CD1c-positive myeloid dendritic cell (primary cell): Measurements from ENCODE around the gene OR6S1.
A peak's percentile ranks its signal among the peaks of the same experiment; 100 is the strongest.
"Not testable (repeated sequence)": the region's sequence is repeated elsewhere in the genome, so short reads cannot be mapped to it uniquely, and the experiment has no call there.

ENCODE experiments used
- DNase-seq: peaks from one replicate; pipeline ENCODE4 v3.0.0-alpha.2; 2016; ENCODE audit errors: extremely low spot score

OR6S1 gene

GRCh38 chr14:20671597-20672283 lies 30.2 kb upstream of the OR6S1 start:
- no peak for DNase-seq

GRCh38 chr14:20668969-20669368 lies 27.5 kb upstream of the OR6S1 start:
- DNase-seq, result no peak

GRCh38 chr14:20667957-20668356 lies 26.5 kb upstream of the OR6S1 start:
- DNase-seq, result peak; percentile 54

GRCh38 chr14:20666400-20666961 lies 25.0 kb upstream of the OR6S1 start:
- DNase-seq, result not testable (repeated sequence)

GRCh38 chr14:20662968-20663732 lies 21.7 kb upstream of the OR6S1 start:
- DNase-seq, result peak; percentile 71

GRCh38 chr14:20661197-20661596 lies 19.7 kb upstream of the OR6S1 start:
- no peak for DNase-seq

GRCh38 chr14:20659813-20660395 lies 18.4 kb upstream of the OR6S1 start:
- DNase-seq, result no peak

GRCh38 chr14:20659336-20659735 lies 17.8 kb upstream of the OR6S1 start:
- no peak for DNase-seq

- DNase-seq, result no peak
Measured at GRCh38 chr14:20658246-20658645, 16.8 kb upstream of the OR6S1 start.

- peak; percentile 11 for DNase-seq
Measured at GRCh38 chr14:20657216-20658211, 16.0 kb upstream of the OR6S1 start.

GRCh38 chr14:20656274-20656673 lies 14.8 kb upstream of the OR6S1 start:
- no peak for DNase-seq

- DNase-seq, result no peak
Measured at GRCh38 chr14:20655851-20656250, 14.4 kb upstream of the OR6S1 start.

GRCh38 chr14:20652996-20653975 lies 11.8 kb upstream of the OR6S1 start:
- DNase-seq, result no peak

- DNase-seq, result no peak
Measured at GRCh38 chr14:20645481-20645880, 4.0 kb upstream of the OR6S1 start.

- no peak for DNase-seq
Measured at GRCh38 chr14:20644520-20644919, 3.0 kb upstream of the OR6S1 start.

GRCh38 chr14:20642755-20643154 lies 1.3 kb upstream of the OR6S1 start:
- DNase-seq, result not testable (repeated sequence)

- no peak for DNase-seq
Measured at GRCh38 chr14:20642182-20642581, 691 bp upstream of the OR6S1 start.

GRCh38 chr14:20632831-20633691 lies 8.4 kb downstream of the OR6S1 start:
- DNase-seq, result peak; percentile 48

- DNase-seq, result no peak
Measured at GRCh38 chr14:20632448-20632830, 9.1 kb downstream of the OR6S1 start.
